Measurements from ENCODE around the gene ADM. TPM values are rescaled to one million over a fixed set of nuclear protein-coding genes. Genes with fewer than 3 reads are reported as not detected.

ADM gene
- polyA plus RNA-seq, 3 donors = 11.1 to 12.5 (median 11.6) TPM

GRCh38 chr11:10305262-10305963 lies 540 bp downstream of the ADM start:
- peak in 1 of 11 donors; percentile 35 for DNase-seq (ENCODE audit: extremely low read depth in 1 of 11, low read depth in 9 of 11, low spot score in 4 of 11)

GRCh38 chr11:10305964-10306918 lies 1.4 kb downstream of the ADM start:
- DNase-seq (ENCODE audit: extremely low read depth in 1 of 11, low read depth in 9 of 11, low spot score in 4 of 11) = peak in 3 of 11 donors; percentile 21 to 42 (median 41)

GRCh38 chr11:10307022-10307399 lies 2.1 kb downstream of the ADM start:
- DNase-seq (ENCODE audit: extremely low read depth in 1 of 11, low read depth in 9 of 11, low spot score in 4 of 11) = no peak

- peak in 6 of 11 donors; percentile 70 to 82 (median 80) for DNase-seq (ENCODE audit: extremely low read depth in 1 of 11, low read depth in 9 of 11, low spot score in 4 of 11)
Measured at GRCh38 chr11:10307400-10308200, 2.7 kb downstream of the ADM start.

GRCh38 chr11:10308201-10308954 lies 3.5 kb downstream of the ADM start:
- DNase-seq (ENCODE audit: extremely low read depth in 1 of 11, low read depth in 9 of 11, low spot score in 4 of 11) = no peak

GRCh38 chr11:10309163-10310093 lies 4.6 kb downstream of the ADM start:
- DNase-seq (ENCODE audit: extremely low read depth in 1 of 11, low read depth in 9 of 11, low spot score in 4 of 11) = no peak

- DNase-seq (ENCODE audit: extremely low read depth in 1 of 11, low read depth in 9 of 11, low spot score in 4 of 11) = no peak
Measured at GRCh38 chr11:10310301-10310841, 5.5 kb downstream of the ADM start.

GRCh38 chr11:10311802-10312201 lies 6.9 kb downstream of the ADM start:
- no peak for DNase-seq (ENCODE audit: extremely low read depth in 1 of 11, low read depth in 9 of 11, low spot score in 4 of 11)

- no peak for DNase-seq (ENCODE audit: extremely low read depth in 1 of 11, low read depth in 9 of 11, low spot score in 4 of 11)
Measured at GRCh38 chr11:10314199-10315072, 9.6 kb downstream of the ADM start.

- DNase-seq (ENCODE audit: extremely low read depth in 1 of 11, low read depth in 9 of 11, low spot score in 4 of 11) = no peak
Measured at GRCh38 chr11:10315083-10315482, 10.2 kb downstream of the ADM start.

- no peak for DNase-seq (ENCODE audit: extremely low read depth in 1 of 11, low read depth in 9 of 11, low spot score in 4 of 11)
Measured at GRCh38 chr11:10317151-10317755, 12.4 kb downstream of the ADM start.

- DNase-seq (ENCODE audit: extremely low read depth in 1 of 11, low read depth in 9 of 11, low spot score in 4 of 11) = no peak
Measured at GRCh38 chr11:10317776-10318526, 13.1 kb downstream of the ADM start.

GRCh38 chr11:10318527-10318802 lies 13.6 kb downstream of the ADM start:
- DNase-seq (ENCODE audit: extremely low read depth in 1 of 11, low read depth in 9 of 11, low spot score in 4 of 11) = no peak

- no peak for DNase-seq (ENCODE audit: extremely low read depth in 1 of 11, low read depth in 9 of 11, low spot score in 4 of 11)
Measured at GRCh38 chr11:10319702-10320558, 15.1 kb downstream of the ADM start.

All from renal cortex interstitium (tissue), 11 donors.